OCI-LY1 (cell line): ENCODE data around the gene ABLIM1.

ENCODE experiments used
- H2AFZ ChIP-seq: fragments of 200-600 bp; sonication (generic), shearing (Covaris generic); 2 replicates; pipeline ENCODE4 v1.6.0; 2014; ENCODE audit warnings: antibody characterized with exemption, mild to moderate bottlenecking, low read length
- H3F3A ChIP-seq: fragments of 200-600 bp; sonication (generic), shearing (Covaris generic); 2 replicates; pipeline ENCODE4 v1.6.0; 2014; ENCODE audit warnings: mild to moderate bottlenecking, antibody characterized with exemption, low read length, moderate library complexity; ENCODE audit not compliant: insufficient read depth
- H3K27ac ChIP-seq: fragments of 200-600 bp; sonication (generic); 2 replicates; pipeline ENCODE4 v1.5.1; 2014; ENCODE audit warnings: low read length, mixed run types, mild to moderate bottlenecking, low read depth; ENCODE audit not compliant: poor library complexity, severe bottlenecking
- H3K27me3 ChIP-seq: fragments of 200-600 bp; sonication (generic); 2 replicates; pipeline ENCODE4 v1.6.0; 2014; ENCODE audit warnings: antibody characterized with exemption, mild to moderate bottlenecking, low read length, moderate library complexity; ENCODE audit not compliant: insufficient read depth
- H3K36me3 ChIP-seq: fragments of 200-600 bp; sonication (generic); 2 replicates; pipeline ENCODE4 v1.6.1; 2014; ENCODE audit warnings: mild to moderate bottlenecking, antibody characterized with exemption, low read length, moderate library complexity, mixed read lengths; ENCODE audit not compliant: insufficient read depth
- H3K4me1 ChIP-seq: fragments of 200-600 bp; sonication (generic); 2 replicates; pipeline ENCODE4 v1.5.1; 2014; ENCODE audit warnings: mild to moderate bottlenecking, low read length, moderate library complexity; ENCODE audit not compliant: insufficient read depth, severe bottlenecking
- H3K4me2 ChIP-seq: fragments of 200-600 bp; sonication (generic), shearing (Covaris generic); 2 replicates; pipeline ENCODE4 v1.6.1; 2014; ENCODE audit warnings: low read length
- H3K4me3 ChIP-seq: fragments of 200-600 bp; sonication (generic); 2 replicates; pipeline ENCODE4 v1.5.1; 2014; ENCODE audit warnings: low read length, low read depth, mild to moderate bottlenecking, mixed read lengths; ENCODE audit not compliant: poor library complexity, severe bottlenecking
- H3K79me2 ChIP-seq: fragments of 200-600 bp; shearing (Covaris generic); 2 replicates; pipeline ENCODE4 v1.6.1; 2016; ENCODE audit warnings: mixed run types, low read length, mixed read lengths; ENCODE audit not compliant: insufficient read depth
- H3K9ac ChIP-seq: fragments of 200-600 bp; sonication (generic), shearing (Covaris generic); 2 replicates; pipeline ENCODE4 v1.6.1; 2014; ENCODE audit warnings: mild to moderate bottlenecking, low read length, mixed read lengths
- H3K9me2 ChIP-seq: fragments of 200-600 bp; sonication (generic), shearing (Covaris generic); 2 replicates; pipeline ENCODE4 v1.6.1; 2014; ENCODE audit warnings: low read depth, mild to moderate bottlenecking, low read length, mixed read lengths
- H3K9me3 ChIP-seq: fragments of 200-600 bp; shearing (Covaris generic); 2 replicates; pipeline ENCODE4 v1.6.1; 2014; ENCODE audit warnings: low read length, mixed read lengths
- H4K20me1 ChIP-seq: fragments of 200-600 bp; sonication (generic), shearing (Covaris generic); 2 replicates; pipeline ENCODE4 v1.6.0; 2016; ENCODE audit warnings: mild to moderate bottlenecking, low read length; ENCODE audit not compliant: insufficient read depth
- CTCF ChIP-seq: fragments of 200-600 bp; sonication (generic), shearing (Covaris generic); IDR thresholded peaks from 2 replicates; pipeline ENCODE4 v1.5.1; 2017; ENCODE audit warnings: mild to moderate bottlenecking, antibody characterized with exemption, low read length, moderate library complexity, mixed read lengths
- EZH2 ChIP-seq: fragments of 200-600 bp; sonication (generic), shearing (Covaris generic); IDR thresholded peaks from 2 replicates; pipeline ENCODE4 v1.8.0; 2017; ENCODE audit warnings: borderline replicate concordance, mixed run types, mild to moderate bottlenecking, antibody characterized with exemption, low read length, moderate library complexity, mixed read lengths

Gene ABLIM1

GRCh38 chr10:114571316-114571999 is 86.6 kb downstream of the ABLIM1 start:
- Histone ChIP-seq H3K36me3 (no peaks in the 10 kb centered on the region), H3K4me2 (no peak overlapping the region), H3K27ac (no peak overlapping the region), H3K9ac (no peak overlapping the region), H3K4me1 (no peaks in the 10 kb centered on the region), H3K4me3 (no peak overlapping the region), H3K27me3 (no peaks in the 10 kb centered on the region; the same call in none of the 2 replicates), H4K20me1 (no peaks in the 10 kb centered on the region), H3K9me2 (no peaks in the 10 kb centered on the region), H3F3A (no peaks in the 10 kb centered on the region), H3K79me2 (no peaks in the 10 kb centered on the region), H2AFZ (no peak overlapping the region), H3K9me3 (no peaks in the 10 kb centered on the region)
- TF ChIP-seq CTCF (no peak), EZH2 (no peak)

GRCh38 chr10:114566064-114566463 is 92.0 kb downstream of the ABLIM1 start:
- Histone ChIP-seq H3K9me2 (no peaks in the 10 kb centered on the region), H3K9me3 (no peaks in the 10 kb centered on the region), H3K4me3 (no peak overlapping the region), H2AFZ (no peak overlapping the region), H4K20me1 (no peaks in the 10 kb centered on the region), H3K4me1 (no peaks in the 10 kb centered on the region), H3K79me2 (no peaks in the 10 kb centered on the region), H3K27ac (no peak overlapping the region), H3K36me3 (no peaks in the 10 kb centered on the region), H3F3A (no peaks in the 10 kb centered on the region), H3K4me2 (no peak overlapping the region), H3K9ac (no peak overlapping the region), H3K27me3 (no peaks in the 10 kb centered on the region)
- TF ChIP-seq CTCF (no peak), EZH2 (no peak)

GRCh38 chr10:114565066-114565465 is 93.0 kb downstream of the ABLIM1 start:
- no peak overlapping the region for H3K27ac ChIP-seq
- H2AFZ ChIP-seq = no peak overlapping the region
- H3K4me3 ChIP-seq = no peak overlapping the region
- H3K9me2 ChIP-seq = no peaks in the 10 kb centered on the region
- no peak overlapping the region for H3K9ac ChIP-seq
- no peaks in the 10 kb centered on the region for H4K20me1 ChIP-seq
- no peaks in the 10 kb centered on the region for H3K4me1 ChIP-seq
- H3K9me3 ChIP-seq = no peaks in the 10 kb centered on the region
- H3K79me2 ChIP-seq = no peaks in the 10 kb centered on the region
- TF ChIP-seq CTCF (no peak), EZH2 (no peak)
- H3K36me3 ChIP-seq = no peaks in the 10 kb centered on the region
- H3K4me2 ChIP-seq = no peak overlapping the region
- no peaks in the 10 kb centered on the region for H3F3A ChIP-seq
- no peaks in the 10 kb centered on the region for H3K27me3 ChIP-seq
